Progenitor cell of endocrine pancreas (in vitro differentiated cells): Measurements from ENCODE around the gene MCAT. TPM values are rescaled to one million over a fixed set of nuclear protein-coding genes. Genes with fewer than 3 reads are reported as not detected.

Source experiments
- DNase-seq: peaks from one replicate; pipeline ENCODE4 v3.0.0; 2021; ENCODE audit warnings: low spot score; ENCODE audit not compliant: unreplicated experiment
- H3K27ac Mint-ChIP-seq: 2 replicates; pipeline ENCODE4 v1.8.0; 2021; ENCODE audit warnings: mild to moderate bottlenecking, moderate library complexity, mixed read lengths
- H3K27me3 Mint-ChIP-seq: 2 replicates; pipeline ENCODE4 v1.8.0; 2021; ENCODE audit warnings: mixed read lengths
- H3K36me3 Mint-ChIP-seq: 2 replicates; pipeline ENCODE4 v1.8.0; 2022; ENCODE audit warnings: mixed read lengths; ENCODE audit not compliant: insufficient read depth
- H3K4me1 Mint-ChIP-seq: 2 replicates; pipeline ENCODE4 v1.8.0; 2021; ENCODE audit warnings: low read depth, mixed read lengths
- H3K4me3 Mint-ChIP-seq: 2 replicates; pipeline ENCODE4 v1.8.0; 2021; ENCODE audit warnings: low read depth, mild to moderate bottlenecking, moderate library complexity, mixed read lengths
- H3K9me3 Mint-ChIP-seq: 2 replicates; pipeline ENCODE4 v1.8.0; 2021; ENCODE audit warnings: low read depth, mixed read lengths
- CTCF ChIP-seq: fragments of 200-600 bp; sonication (generic); IDR thresholded peaks from one replicate; pipeline ENCODE4 v1.5.0; 2021; ENCODE audit warnings: antibody characterized with exemption, mild to moderate bottlenecking; ENCODE audit not compliant: unreplicated experiment
- total RNA-seq: library from RNA; stranded (reverse); gene quantifications from 2 replicates; pipeline ENCODE4 v1.2.1, GENCODE V29; 2021

MCAT gene
- total RNA-seq, 1 donor from 2014 or later = 20.4 TPM

- Mint-ChIP-seq H3K4me3 (no peak overlapping the region), H3K36me3 (no peaks in the 10 kb centered on the region), H3K4me1 (no peaks in the 10 kb centered on the region), H3K9me3 (no peaks in the 10 kb centered on the region), H3K27me3 (peaks cover 9% of the 10 kb centered on the region), H3K27ac (no peak overlapping the region)
- DNase-seq = no peak
- TF ChIP-seq CTCF = no peak
Observed at GRCh38 chr22:43160497-43161126, 17.4 kb upstream of the MCAT start.

DNA sequence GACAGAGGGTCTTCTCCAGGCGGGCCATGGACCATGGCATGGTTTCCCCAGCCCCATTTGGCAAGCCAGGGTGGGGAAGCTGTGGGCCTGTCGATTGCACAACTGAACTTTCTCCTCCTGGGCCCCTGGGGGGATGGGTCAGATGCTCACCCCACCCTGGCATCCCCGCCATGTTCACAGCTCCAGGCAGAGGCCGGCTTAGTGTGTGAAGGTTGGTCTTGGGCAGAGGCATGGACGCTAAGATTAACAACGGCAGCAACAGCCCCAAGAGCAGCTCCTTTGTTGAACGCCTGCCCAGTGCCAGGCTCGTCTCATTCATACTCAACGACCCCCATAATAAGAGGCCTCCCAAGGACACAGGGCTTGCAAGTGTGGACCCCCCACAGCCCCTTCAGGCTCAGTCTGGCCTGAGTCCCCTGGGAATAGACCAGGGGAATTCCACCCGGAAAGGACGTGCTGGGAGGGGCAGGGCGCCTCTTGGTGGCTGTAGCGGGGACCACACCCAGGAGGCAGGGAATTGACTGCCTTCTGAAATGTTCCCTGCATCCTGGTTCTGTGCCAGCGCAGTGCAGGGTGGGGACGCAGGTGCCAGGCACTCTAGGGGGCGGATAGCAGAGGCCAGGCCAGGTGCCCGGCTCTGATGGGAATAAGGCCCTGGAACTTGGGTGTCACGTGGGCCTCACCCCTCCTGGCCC lies 16.4 kb upstream of the MCAT start:
- no peaks in the 10 kb centered on the region for H3K9me3 Mint-ChIP-seq
- peaks cover 9% of the 10 kb centered on the region for H3K27me3 Mint-ChIP-seq
- H3K4me3 Mint-ChIP-seq = no peak overlapping the region
- H3K4me1 Mint-ChIP-seq = no peaks in the 10 kb centered on the region
- no peaks in the 10 kb centered on the region for H3K36me3 Mint-ChIP-seq
- peak; percentile 39 for TF ChIP-seq CTCF
- no peak overlapping the region for H3K27ac Mint-ChIP-seq
- no peak for DNase-seq

- Mint-ChIP-seq H3K36me3 (no peaks in the 10 kb centered on the region), H3K4me1 (no peaks in the 10 kb centered on the region), H3K27ac (no peak overlapping the region), H3K27me3 (peaks cover 2% of the 10 kb centered on the region), H3K4me3 (no peak overlapping the region), H3K9me3 (no peaks in the 10 kb centered on the region)
- no peak for TF ChIP-seq CTCF
- DNase-seq = no peak
Observed at GRCh38 chr22:43158778-43159483, 15.7 kb upstream of the MCAT start.

GRCh38 chr22:43157874-43158546 lies 14.8 kb upstream of the MCAT start:
- no peak for TF ChIP-seq CTCF
- Mint-ChIP-seq H3K9me3 (no peaks in the 10 kb centered on the region), H3K4me1 (no peaks in the 10 kb centered on the region), H3K4me3 (no peak overlapping the region), H3K27ac (no peak overlapping the region), H3K36me3 (no peaks in the 10 kb centered on the region), H3K27me3 (peaks cover 2% of the 10 kb centered on the region)
- DNase-seq = no peak

- no peak for DNase-seq
- TF ChIP-seq CTCF = no peak
- H3K4me1 Mint-ChIP-seq = no peaks in the 10 kb centered on the region
- no peaks in the 10 kb centered on the region for H3K9me3 Mint-ChIP-seq
- no peak overlapping the region for H3K4me3 Mint-ChIP-seq
- H3K36me3 Mint-ChIP-seq = no peaks in the 10 kb centered on the region
- peaks cover 6% of the 10 kb centered on the region for H3K27me3 Mint-ChIP-seq
- H3K27ac Mint-ChIP-seq = no peak overlapping the region
Observed at GRCh38 chr22:43156413-43156812, 13.2 kb upstream of the MCAT start.
